Suppressor macrophage treated with lipopolysaccharide for 1 hour (primary cell): Measurements from ENCODE around the gene VPS39.
A peak's percentile ranks its signal among the peaks of the same experiment; 100 is the strongest.

ENCODE experiments used
- DNase-seq, 3 donors: peaks; one replicate each; pipeline ENCODE4 v3.0.0-alpha.2; 2020 to 2022

The VPS39 gene

GRCh38 chr15:42194513-42194912 lies 13.6 kb downstream of the VPS39 start:
- peak; percentile 60 to 78 (median 67) for DNase-seq

GRCh38 chr15:42193383-42193782 lies 14.7 kb downstream of the VPS39 start:
- DNase-seq = no peak

GRCh38 chr15:42191610-42192346 lies 16.3 kb downstream of the VPS39 start:
- DNase-seq = no peak

- DNase-seq = no peak
Measured at GRCh38 chr15:42190370-42190769, 17.7 kb downstream of the VPS39 start.

GRCh38 chr15:42185801-42186200 lies 22.3 kb downstream of the VPS39 start:
- DNase-seq = peak; percentile 54 to 73 (median 62)

GRCh38 chr15:42184736-42185135 lies 23.4 kb downstream of the VPS39 start:
- no peak for DNase-seq

- peak; percentile 72 to 90 (median 86) for DNase-seq
Measured at GRCh38 chr15:42184296-42184695, 23.8 kb downstream of the VPS39 start.

- peak; percentile 61 to 70 (median 70) for DNase-seq
Measured at GRCh38 chr15:42182961-42183360, 25.1 kb downstream of the VPS39 start.

- peak; percentile 13 to 39 (median 32) for DNase-seq
Measured at GRCh38 chr15:42182328-42182886, 25.7 kb downstream of the VPS39 start.

GRCh38 chr15:42178056-42178455 lies 30.0 kb downstream of the VPS39 start:
- no peak for DNase-seq

GRCh38 chr15:42175671-42176070 lies 32.4 kb downstream of the VPS39 start:
- no peak for DNase-seq

- DNase-seq = no peak
Measured at GRCh38 chr15:42172475-42172874, 35.6 kb downstream of the VPS39 start.

GRCh38 chr15:42171795-42172194 lies 36.3 kb downstream of the VPS39 start:
- no peak for DNase-seq

- DNase-seq = peak; percentile 68 to 84 (median 82)
Measured at GRCh38 chr15:42171122-42171521, 37.0 kb downstream of the VPS39 start.

- no peak for DNase-seq
Measured at GRCh38 chr15:42166225-42166940, 41.7 kb downstream of the VPS39 start.

- DNase-seq = peak; percentile 53 to 75 (median 72)
Measured at GRCh38 chr15:42165106-42165505, 43.0 kb downstream of the VPS39 start.

- DNase-seq = no peak
Measured at GRCh38 chr15:42163947-42164550, 44.1 kb downstream of the VPS39 start.

- DNase-seq = no peak
Measured at GRCh38 chr15:42163291-42163690, 44.8 kb downstream of the VPS39 start.

GRCh38 chr15:42160136-42160535 lies 48.0 kb downstream of the VPS39 start:
- no peak for DNase-seq

GRCh38 chr15:42159381-42160015 lies 48.6 kb downstream of the VPS39 start:
- DNase-seq = no peak

- DNase-seq = no peak
Measured at GRCh38 chr15:42158941-42159340, 49.2 kb downstream of the VPS39 start.

- peak; percentile 61 to 71 (median 67) for DNase-seq
Measured at GRCh38 chr15:42157981-42158765, 49.9 kb downstream of the VPS39 start.
